B cell (primary cell): ENCODE results near the gene OR5T3. TPM values are rescaled to one million over a fixed set of nuclear protein-coding genes. Genes with fewer than 3 reads are reported as not detected.
"Not testable (repeated sequence)": the region's sequence is repeated elsewhere in the genome, so short reads cannot be mapped to it uniquely, and the experiment has no call there.

Experiments
- ATAC-seq: fragments of 200-7000 bp; cut with Tn5 transposase; one replicate; pipeline ENCODE4 v1.10.0; 2021; ENCODE audit warnings: low read depth, mild to moderate bottlenecking, moderate number of reproducible peaks, moderate library complexity
- CTCF ChIA-PET: fragments of 350-600 bp; sonication (Branson Sonifier 250); formaldehyde crosslinking; loops from one replicate; lab custom pipeline; 2021; ENCODE audit warnings: antibody characterized with exemption, inconsistent platforms; lab: Charles Lee
- POLR2A ChIA-PET: fragments of 350-600 bp; sonication (Branson Sonifier 250); formaldehyde crosslinking; loops from one replicate; lab custom pipeline; 2021; ENCODE audit warnings: antibody characterized with exemption; lab: Charles Lee
- DNase-seq: peaks from one replicate; pipeline ENCODE4 v3.0.0; 2013
- H2AFZ ChIP-seq: 2 replicates; pipeline ENCODE4 v1.6.1; 2012; ENCODE audit warnings: mild to moderate bottlenecking, low read depth, low read length; ENCODE audit not compliant: insufficient read depth, poor library complexity, severe bottlenecking
- H3K27ac ChIP-seq, 2 donors: 1 replicate in 1 of 2; 2 replicates in 1 of 2; pipeline ENCODE4 v1.5.1; 2012 to 2013; ENCODE audit warnings: low read length in 2 of 2, mild to moderate bottlenecking in 2 of 2, moderate library complexity in 1 of 2
- H3K27me3 ChIP-seq, 4 experiments: fragments of 200-600 bp in 1 of 4; sonication (generic) in 1 of 4; replicated peaks in 1 of 4; 1 replicate in 2 of 4; 2 replicates in 2 of 4; pipeline versions ENCODE4 v1.6.1 to v1.7.0; 2013 to 2016; ENCODE audit warnings: low read length in 3 of 4, mild to moderate bottlenecking in 2 of 4, mixed read lengths in 1 of 4, moderate library complexity in 1 of 4; ENCODE audit not compliant: insufficient read depth in 4 of 4, control insufficient read depth in 3 of 4; ENCODE audit errors: control extremely low read depth in 1 of 4
- H3K36me3 ChIP-seq, 2 experiments: replicated peaks in 1 of 2; 1 replicate in 1 of 2; 2 replicates in 1 of 2; pipeline versions ENCODE4 v1.6.1 to v1.7.1; 2013; ENCODE audit warnings: low read length in 1 of 2; ENCODE audit not compliant: insufficient read depth in 2 of 2, control insufficient read depth in 1 of 2; ENCODE audit errors: control extremely low read depth in 1 of 2, extremely low read depth in 1 of 2
- H3K4me1 ChIP-seq, 2 donors: fragments of 200-600 bp in 1 of 2; sonication (generic) in 1 of 2; 1 replicate in 1 of 2; 2 replicates in 1 of 2; pipeline versions ENCODE4 v1.5.1 to v1.6.1; 2013 to 2017; ENCODE audit warnings: low read length in 2 of 2; ENCODE audit not compliant: control insufficient read depth in 2 of 2, insufficient read depth in 2 of 2
- H3K4me2 ChIP-seq: replicated peaks from 2 replicates; pipeline ENCODE3; 2012; ENCODE audit warnings: mild to moderate bottlenecking, low read depth, low read length; ENCODE audit not compliant: poor library complexity, severe bottlenecking
- H3K4me3 ChIP-seq, 5 experiments: fragments of 200-600 bp in 1 of 5; sonication (generic) in 1 of 5; 1 replicate in 3 of 5; 2 replicates in 2 of 5; pipeline versions ENCODE4 v1.5.1 to v1.7.0; 2011 to 2016; ENCODE audit warnings: low read length in 4 of 5, mild to moderate bottlenecking in 4 of 5, low read depth in 2 of 5, control low read depth in 1 of 5, moderate library complexity in 1 of 5; ENCODE audit not compliant: insufficient read depth in 1 of 5; ENCODE audit errors: control extremely low read depth in 1 of 5, extremely low read depth in 1 of 5
- H3K79me2 ChIP-seq: fragments of 200-600 bp; sonication (generic); one replicate; pipeline ENCODE4 v1.6.0; 2016; ENCODE audit warnings: low read length; ENCODE audit not compliant: control insufficient read depth, insufficient read depth
- H3K9ac ChIP-seq: fragments of 200-600 bp; sonication (generic); 2 replicates; pipeline ENCODE4 v1.6.1; 2017; ENCODE audit warnings: mild to moderate bottlenecking, low read length, moderate library complexity
- H3K9me3 ChIP-seq, 3 donors: one replicate each; pipeline versions ENCODE4 v1.6.1 to v1.7.1; 2013; ENCODE audit warnings: low read length in 2 of 3; ENCODE audit not compliant: control insufficient read depth in 2 of 3, insufficient read depth in 1 of 3; ENCODE audit errors: control extremely low read depth in 1 of 3
- H4K20me1 ChIP-seq: 2 replicates; pipeline ENCODE4 v1.6.0; 2012; ENCODE audit warnings: mild to moderate bottlenecking, low read length; ENCODE audit not compliant: insufficient read depth, control insufficient read depth, poor library complexity, severe bottlenecking
- H3K27ac Mint-ChIP-seq: one replicate; pipeline ENCODE4 v1.8.0; 2021; ENCODE audit warnings: mixed read lengths
- H3K27me3 Mint-ChIP-seq: one replicate; pipeline ENCODE4 v1.8.0; 2021; ENCODE audit warnings: mixed read lengths
- H3K4me1 Mint-ChIP-seq: one replicate; pipeline ENCODE4 v1.8.0; 2021; ENCODE audit warnings: mixed read lengths
- H3K4me3 Mint-ChIP-seq: one replicate; pipeline ENCODE4 v1.8.0; 2021; ENCODE audit warnings: mixed read lengths
- H3K9me3 Mint-ChIP-seq: one replicate; pipeline ENCODE4 v1.8.0; 2022; ENCODE audit warnings: mixed read lengths; ENCODE audit not compliant: insufficient read depth
- CTCF ChIP-seq: fragments of 200-600 bp; IDR thresholded peaks from one replicate; pipeline ENCODE4 v1.8.0; 2022; ENCODE audit warnings: antibody characterized with exemption, mild to moderate bottlenecking
- EZH2 ChIP-seq: IDR thresholded peaks from 2 replicates; pipeline ENCODE4 v1.6.1; 2012; ENCODE audit warnings: borderline replicate concordance, low read depth, mild to moderate bottlenecking, moderate library complexity, low read length; ENCODE audit not compliant: insufficient read depth, poor library complexity, severe bottlenecking
- WGBS: methylation state at CpG from one replicate; pipeline ENCODE4 v1.1.5; 2013; ENCODE audit warnings: missing lambda C conversion rate; ENCODE audit not compliant: insufficient coverage; 5-methylcytosine and 5-hydroxymethylcytosine counted together
- intact Hi-C: fragments of 100-400 bp; cut with micrococcal nuclease; formaldehyde crosslinking; loops from one replicate; pipeline ENCODE4 v1.10.0; 2022
- polyA plus RNA-seq: library from polyadenylated mRNA; depleted of rRNA; stranded (reverse); fragments of >200 nt; gene quantifications from 2 replicates; pipeline ENCODE4 v1.2.3, GENCODE V29; 2012
- total RNA-seq, 2 donors: library from RNA; stranded (reverse); fragments of 120-200 nt in 1 of 2; gene quantifications; 1 replicate in 1 of 2; 2 replicates in 1 of 2; pipeline versions ENCODE4 v1.2.3 to v1.2.4, GENCODE V29; 2013 to 2022

OR5T3 gene
- total and polyA plus RNA-seq, 2 donors (not counting 1 experiment from before 2014, with no cell fraction given): not detected

GRCh38 chr11:56214537-56214936 is 37.5 kb upstream of the OR5T3 start:
- Histone ChIP-seq H3K27me3 (no peaks in the 10 kb centered on the region), H3K4me2 (no peak overlapping the region), H3K36me3 (no peaks in the 10 kb centered on the region), H3K27ac (no peak overlapping the region), H3K4me1 (no peaks in the 10 kb centered on the region), H3K4me3 (no peak overlapping the region), H3K79me2 (no peaks in the 10 kb centered on the region), H3K9me3 (peaks cover 0 to 3% (median 0%) of the 10 kb centered on the region in 3 donors), H4K20me1 (no peaks in the 10 kb centered on the region), H3K9ac (no peak overlapping the region), H2AFZ (no peak overlapping the region)
- POLR2A ChIA-PET: no interaction called here
- ATAC-seq (no peak), DNase-seq (no peak)
- TF ChIP-seq EZH2: no peak
- TF ChIP-seq CTCF: no peak
- Mint-ChIP-seq H3K4me3 (no peak overlapping the region), H3K4me1 (no peaks in the 10 kb centered on the region), H3K27ac (no peak overlapping the region), H3K27me3 (no peaks in the 10 kb centered on the region), H3K9me3 (peaks cover 6% of the 10 kb centered on the region)
- CTCF ChIA-PET: no interaction called here
- intact Hi-C loops: no loop called here
- no CpG with 5 or more reads among the region's 2 CpGs for WGBS

GRCh38 chr11:56219735-56220134 is 32.3 kb upstream of the OR5T3 start:
- H3K4me3 Mint-ChIP-seq, H3K27me3 Mint-ChIP-seq, H3K4me2 ChIP-seq, H3K36me3 ChIP-seq, intact Hi-C loops, H3K27me3 ChIP-seq, H3K4me3 ChIP-seq, DNase-seq, POLR2A ChIA-PET, H4K20me1 ChIP-seq, ATAC-seq, H3K9ac ChIP-seq, H3K27ac ChIP-seq, H3K4me1 ChIP-seq, CTCF ChIA-PET, H3K27ac Mint-ChIP-seq, H2AFZ ChIP-seq, H3K9me3 ChIP-seq, H3K4me1 Mint-ChIP-seq, H3K9me3 Mint-ChIP-seq, H3K79me2 ChIP-seq: not testable (repeated sequence)
- 85% methylated on average over 5 of the region's 5 CpGs for whole genome bisulfite sequencing
